IMR-90 (cell line): ENCODE results near the gene CSNK2A1.

Source experiments
- BHLHE40 ChIP-seq: fragments of 150-350 bp; IDR thresholded peaks from 2 replicates; pipeline ENCODE4 v1.6.1; 2016; ENCODE audit warnings: mild to moderate bottlenecking, low read depth, low read length
- CHD1 ChIP-seq: IDR thresholded peaks from 2 replicates; pipeline ENCODE4 v1.6.1; 2012; ENCODE audit warnings: low read depth, low read length, improper control_type of control experiment
- ELK1 ChIP-seq: fragments of 150-350 bp; IDR thresholded peaks from 2 replicates; pipeline ENCODE4 v1.6.1; 2016; ENCODE audit warnings: low read depth, mild to moderate bottlenecking, low read length, moderate library complexity, borderline replicate concordance
- FOS ChIP-seq: fragments of 150-350 bp; IDR thresholded peaks from 2 replicates; pipeline ENCODE4 v1.6.1; 2016; ENCODE audit warnings: low read depth, low read length
- MAFK ChIP-seq: IDR thresholded peaks from 2 replicates; pipeline ENCODE4 v1.6.1; 2012; ENCODE audit warnings: low read depth, low read length, improper control_type of control experiment
- MXI1 ChIP-seq: IDR thresholded peaks from 2 replicates; pipeline ENCODE4 v1.6.1; 2012; ENCODE audit warnings: low read depth, mild to moderate bottlenecking, low read length, moderate library complexity, borderline replicate concordance
- POLR2A ChIP-seq: IDR thresholded peaks from 2 replicates; pipeline ENCODE4 v1.6.1; 2012; ENCODE audit warnings: mild to moderate bottlenecking, low read depth, low read length
- RAD21 ChIP-seq: IDR thresholded peaks from 2 replicates; pipeline ENCODE4 v1.6.1; 2012; ENCODE audit warnings: low read length, improper control_type of control experiment
- RCOR1 ChIP-seq: IDR thresholded peaks from 2 replicates; pipeline ENCODE4 v1.6.1; 2012; ENCODE audit warnings: mild to moderate bottlenecking, low read length, improper control_type of control experiment; ENCODE audit not compliant: insufficient replicate concordance
- RFX5 ChIP-seq: IDR thresholded peaks from 2 replicates; pipeline ENCODE4 v1.8.0; 2012; ENCODE audit warnings: low read depth, mild to moderate bottlenecking, low read length, moderate library complexity
- SMC3 ChIP-seq: fragments of 150-350 bp; IDR thresholded peaks from 2 replicates; pipeline ENCODE4 v1.6.1; 2016; ENCODE audit warnings: low read depth, mild to moderate bottlenecking, antibody characterized with exemption, low read length, moderate library complexity
- USF2 ChIP-seq: fragments of 150-350 bp; IDR thresholded peaks from 2 replicates; pipeline ENCODE4 v1.6.1; 2017; ENCODE audit warnings: mild to moderate bottlenecking, antibody characterized with exemption, low read length, low read depth
- TF ChIP-seq, protein P1 (sequence below): conservative IDR thresholded peaks from 2 replicates; pipeline ENCODE4 v1.5.1; 2012; ENCODE audit warnings: mild to moderate bottlenecking, low read depth, low read length, improper control_type of control experiment

DNA sequence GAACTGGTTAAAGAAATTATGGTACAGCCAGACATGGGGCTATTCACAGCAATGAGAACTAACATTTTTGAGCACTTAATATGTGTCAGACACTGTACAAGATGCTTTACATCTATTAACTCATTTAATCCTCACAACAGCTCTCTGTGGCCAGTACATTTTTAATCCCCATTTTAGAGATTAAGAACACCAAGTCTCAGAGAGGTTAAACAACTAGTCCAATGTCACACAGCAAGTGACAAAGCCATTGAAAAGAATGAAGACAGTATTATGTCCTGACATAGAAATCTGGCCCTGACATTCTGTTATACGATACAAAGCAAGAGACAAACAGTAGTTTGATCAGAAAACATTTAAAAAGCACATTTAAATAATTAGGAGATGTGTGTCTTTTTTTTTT lies 3.8 kb upstream of the CSNK2A1 start:
- TF ChIP-seq, protein P1, sequence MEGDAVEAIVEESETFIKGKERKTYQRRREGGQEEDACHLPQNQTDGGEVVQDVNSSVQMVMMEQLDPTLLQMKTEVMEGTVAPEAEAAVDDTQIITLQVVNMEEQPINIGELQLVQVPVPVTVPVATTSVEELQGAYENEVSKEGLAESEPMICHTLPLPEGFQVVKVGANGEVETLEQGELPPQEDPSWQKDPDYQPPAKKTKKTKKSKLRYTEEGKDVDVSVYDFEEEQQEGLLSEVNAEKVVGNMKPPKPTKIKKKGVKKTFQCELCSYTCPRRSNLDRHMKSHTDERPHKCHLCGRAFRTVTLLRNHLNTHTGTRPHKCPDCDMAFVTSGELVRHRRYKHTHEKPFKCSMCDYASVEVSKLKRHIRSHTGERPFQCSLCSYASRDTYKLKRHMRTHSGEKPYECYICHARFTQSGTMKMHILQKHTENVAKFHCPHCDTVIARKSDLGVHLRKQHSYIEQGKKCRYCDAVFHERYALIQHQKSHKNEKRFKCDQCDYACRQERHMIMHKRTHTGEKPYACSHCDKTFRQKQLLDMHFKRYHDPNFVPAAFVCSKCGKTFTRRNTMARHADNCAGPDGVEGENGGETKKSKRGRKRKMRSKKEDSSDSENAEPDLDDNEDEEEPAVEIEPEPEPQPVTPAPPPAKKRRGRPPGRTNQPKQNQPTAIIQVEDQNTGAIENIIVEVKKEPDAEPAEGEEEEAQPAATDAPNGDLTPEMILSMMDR, result no peak
- TF ChIP-seq RAD21 (no peak), MAFK (no peak), RFX5 (no peak), POLR2A (no peak), CHD1 (no peak), FOS (no peak), BHLHE40 (no peak), USF2 (no peak), MXI1 (no peak), SMC3 (no peak), RCOR1 (no peak), ELK1 (no peak)
